Limb (tissue), 2 donors: ENCODE results near the gene MTFR1L.

ENCODE experiments used
- DNase-seq, 2 donors: peaks; one replicate each; pipeline ENCODE4 v3.0.0-alpha.2; 2016; ENCODE audit errors: extremely low spot score in 2 of 2

Gene MTFR1L

GRCh38 chr1:25807480-25808390, 12.0 kb upstream of the MTFR1L start:
- DNase-seq: no peak

DNA sequence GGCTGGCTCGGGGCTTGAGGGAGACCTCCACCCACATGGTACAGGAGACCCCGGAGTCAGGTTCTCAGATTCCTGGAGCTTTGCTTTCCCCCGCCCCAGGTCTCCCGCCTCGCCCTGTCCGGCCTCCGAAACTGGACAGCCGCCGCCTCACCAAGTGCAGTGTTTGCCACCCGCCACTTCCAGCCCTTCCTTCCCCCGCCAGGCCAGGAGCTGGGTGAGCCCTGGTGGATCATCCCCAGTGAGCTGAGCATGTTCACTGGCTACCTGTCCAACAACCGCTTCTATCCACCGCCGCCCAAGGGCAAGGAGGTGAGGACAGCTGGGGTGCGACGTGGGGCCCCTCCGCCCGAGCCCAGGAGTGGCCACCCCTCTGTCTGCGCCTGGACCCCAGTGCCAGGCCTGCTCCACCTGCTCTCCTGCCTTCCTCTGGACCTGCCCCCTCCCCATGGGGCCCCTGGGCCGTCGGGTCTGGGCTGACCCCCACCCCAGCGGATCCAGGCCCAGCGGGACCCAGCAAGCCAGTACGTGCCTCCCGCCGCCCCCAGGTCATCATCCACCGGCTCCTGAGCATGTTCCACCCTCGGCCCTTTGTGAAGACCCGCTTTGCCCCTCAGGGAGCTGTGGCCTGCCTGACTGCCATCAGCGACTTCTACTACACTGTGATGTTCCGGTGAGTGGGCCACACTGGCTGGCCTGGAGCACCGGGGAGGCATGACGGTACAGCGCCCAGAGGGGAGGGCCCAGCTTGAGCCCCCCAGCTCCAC, 11.1 kb upstream of the MTFR1L start:
- DNase-seq: no peak

GRCh38 chr1:25809283-25809926, 10.3 kb upstream of the MTFR1L start:
- DNase-seq: no peak

DNA sequence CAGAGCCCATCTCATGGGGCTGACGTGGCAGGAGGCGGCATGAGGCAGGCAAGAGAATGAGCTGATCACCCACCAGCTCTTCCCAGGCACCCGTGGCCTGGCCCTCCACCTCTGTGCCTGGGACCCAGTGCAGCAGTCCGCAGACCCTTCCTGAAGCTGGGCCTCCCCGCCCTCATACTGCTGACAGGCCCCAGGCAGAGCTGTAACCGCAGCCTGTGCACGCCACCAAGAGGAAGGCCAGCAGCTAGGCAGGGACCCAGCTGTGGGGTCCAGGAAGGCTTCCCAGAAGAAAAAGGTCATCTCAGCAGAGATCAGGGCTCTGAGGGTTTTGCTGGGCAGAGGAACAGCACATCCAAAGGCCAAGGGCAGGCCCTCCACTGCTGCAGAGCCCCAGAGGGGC, 9.8 kb upstream of the MTFR1L start:
- no peak for DNase-seq

DNA sequence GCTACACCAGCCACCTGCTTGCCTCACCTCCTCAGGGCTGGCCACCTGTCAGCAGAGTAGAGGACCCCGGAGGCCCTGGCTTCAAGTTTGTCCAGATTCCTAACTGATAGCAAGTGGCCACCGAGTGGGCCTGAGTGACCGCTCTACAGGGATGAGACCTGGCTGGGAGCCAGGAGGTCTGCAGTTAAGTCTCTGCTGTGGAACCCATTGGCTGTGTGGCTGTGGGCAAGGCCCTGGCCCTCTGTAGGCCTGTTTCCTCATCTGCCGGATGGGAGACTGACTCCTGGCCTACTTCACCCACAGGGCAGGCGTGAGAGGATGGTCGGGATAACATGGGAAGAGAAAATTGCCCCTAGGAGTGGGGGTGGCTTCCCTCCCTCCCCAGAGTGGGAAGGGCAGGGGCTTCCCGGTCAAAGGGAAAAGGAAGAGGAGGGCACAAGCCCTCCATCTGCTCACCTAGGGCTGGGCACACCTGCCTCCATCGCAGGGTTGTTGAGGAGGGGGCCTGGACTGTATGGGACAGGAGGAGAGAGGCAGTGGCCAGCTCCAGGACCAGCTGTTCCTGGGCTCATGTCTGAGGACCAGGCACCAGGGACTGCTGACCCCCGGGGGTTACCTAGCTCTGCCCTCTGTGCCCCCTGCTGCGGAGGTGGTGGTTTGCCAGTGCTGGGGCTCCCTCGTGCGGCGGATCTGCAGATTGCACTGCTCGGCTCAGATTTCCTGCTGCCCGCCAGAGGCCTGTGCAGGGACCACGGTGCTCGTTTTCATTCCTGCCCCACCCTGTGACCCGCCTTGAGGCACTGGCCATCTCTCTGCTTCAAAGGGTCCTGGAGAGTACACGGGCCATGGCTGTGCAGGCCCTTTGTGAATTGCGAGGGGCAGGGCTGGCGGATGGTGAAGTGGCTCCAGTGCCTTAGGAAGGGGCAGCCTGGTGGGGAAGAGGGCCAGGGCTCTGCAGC, 9.1 kb upstream of the MTFR1L start:
- DNase-seq: peak; percentile 36 to 87

DNA sequence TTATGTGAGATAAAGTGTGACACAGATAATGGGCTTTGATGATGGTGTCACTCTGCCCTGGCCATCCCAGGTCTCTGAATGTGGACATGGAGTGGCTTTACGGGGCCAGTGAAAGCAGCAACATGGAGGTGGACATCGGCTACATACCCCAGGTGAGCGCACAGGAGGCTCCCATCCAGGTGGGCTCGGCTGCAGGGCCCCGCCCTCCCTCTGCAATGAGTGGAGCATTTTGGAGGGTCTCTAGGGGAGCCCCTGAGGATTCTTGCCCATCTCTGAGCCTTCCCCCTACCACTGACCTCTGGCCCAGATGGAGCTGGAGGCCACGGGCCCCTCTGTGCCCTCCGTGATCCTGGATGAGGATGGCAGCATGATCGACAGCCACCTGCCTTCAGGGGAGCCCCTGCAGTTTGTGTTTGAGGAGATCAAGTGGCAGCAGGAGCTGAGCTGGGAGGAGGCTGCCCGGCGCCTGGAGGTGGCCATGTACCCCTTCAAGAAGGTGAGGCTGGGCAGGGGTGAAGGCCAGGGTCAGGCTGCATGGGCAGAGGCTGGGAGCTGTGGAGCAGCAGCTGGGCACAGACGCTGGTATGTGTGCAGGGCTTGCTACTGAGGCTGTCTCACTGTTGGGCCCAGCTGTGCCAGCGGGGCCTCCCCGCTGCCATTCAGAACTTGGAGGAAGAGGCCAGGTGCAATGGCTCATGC, 8.2 kb upstream of the MTFR1L start:
- no peak for DNase-seq

DNA sequence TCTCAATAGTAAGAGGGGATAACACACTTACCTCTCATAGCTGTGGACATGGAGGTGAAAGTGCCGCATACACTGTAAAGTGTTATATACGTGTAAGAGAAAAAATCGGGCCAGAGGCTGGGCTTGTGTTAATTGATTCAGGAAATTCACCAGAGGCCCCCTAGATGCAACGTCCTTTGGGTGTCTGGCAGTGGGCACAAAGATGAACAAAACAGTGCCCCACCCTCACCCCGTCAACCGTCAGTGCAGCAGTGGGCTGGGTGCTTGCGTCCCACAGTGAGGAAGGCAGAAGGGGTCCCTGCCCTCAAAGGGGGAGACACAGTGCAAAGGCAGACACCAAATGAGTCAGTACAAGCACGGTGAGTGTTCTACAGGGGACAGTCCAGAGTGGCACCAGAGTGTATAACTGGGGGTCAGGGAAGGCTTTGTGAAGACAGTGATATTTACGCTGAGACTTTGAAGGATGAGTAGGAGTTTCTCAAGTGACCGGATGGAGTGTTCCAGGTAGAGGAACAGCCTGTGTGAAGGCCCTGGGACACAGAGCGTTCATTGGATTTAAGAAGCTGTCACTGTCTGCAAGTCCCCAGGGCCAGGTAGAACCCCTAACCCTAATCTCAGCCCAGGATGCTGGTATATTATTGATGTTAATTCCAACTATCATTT, 6.6 kb upstream of the MTFR1L start:
- DNase-seq: no peak

- no peak for DNase-seq
Measured at GRCh38 chr1:25813734-25814471, 5.9 kb upstream of the MTFR1L start.

DNA sequence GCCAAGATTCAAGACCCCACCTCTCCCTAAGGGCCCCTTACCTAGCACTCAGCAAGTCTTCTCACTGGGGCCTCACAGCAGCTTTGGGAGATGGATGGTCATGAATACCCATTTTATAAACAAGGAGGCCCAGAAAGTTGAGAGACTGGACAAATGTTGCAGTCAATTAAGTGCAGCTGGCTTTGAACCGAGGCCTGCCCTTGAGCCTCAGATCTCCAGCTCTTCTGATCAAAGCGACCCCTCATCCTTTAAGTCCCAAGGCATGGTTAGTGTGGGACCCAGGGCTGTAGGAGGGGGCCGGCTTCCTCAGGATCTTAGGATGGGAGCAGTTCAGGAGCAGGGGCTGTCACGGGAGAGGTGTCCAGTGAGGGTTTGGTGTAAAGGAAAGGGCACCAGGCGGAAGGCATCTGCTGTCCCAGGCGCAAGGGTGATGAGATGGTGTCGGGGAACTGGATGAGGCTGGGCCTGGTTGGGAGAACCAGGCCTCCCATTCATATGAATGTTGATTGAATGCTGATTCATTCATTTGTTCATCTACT, 5.1 kb upstream of the MTFR1L start:
- DNase-seq: no peak

DNA sequence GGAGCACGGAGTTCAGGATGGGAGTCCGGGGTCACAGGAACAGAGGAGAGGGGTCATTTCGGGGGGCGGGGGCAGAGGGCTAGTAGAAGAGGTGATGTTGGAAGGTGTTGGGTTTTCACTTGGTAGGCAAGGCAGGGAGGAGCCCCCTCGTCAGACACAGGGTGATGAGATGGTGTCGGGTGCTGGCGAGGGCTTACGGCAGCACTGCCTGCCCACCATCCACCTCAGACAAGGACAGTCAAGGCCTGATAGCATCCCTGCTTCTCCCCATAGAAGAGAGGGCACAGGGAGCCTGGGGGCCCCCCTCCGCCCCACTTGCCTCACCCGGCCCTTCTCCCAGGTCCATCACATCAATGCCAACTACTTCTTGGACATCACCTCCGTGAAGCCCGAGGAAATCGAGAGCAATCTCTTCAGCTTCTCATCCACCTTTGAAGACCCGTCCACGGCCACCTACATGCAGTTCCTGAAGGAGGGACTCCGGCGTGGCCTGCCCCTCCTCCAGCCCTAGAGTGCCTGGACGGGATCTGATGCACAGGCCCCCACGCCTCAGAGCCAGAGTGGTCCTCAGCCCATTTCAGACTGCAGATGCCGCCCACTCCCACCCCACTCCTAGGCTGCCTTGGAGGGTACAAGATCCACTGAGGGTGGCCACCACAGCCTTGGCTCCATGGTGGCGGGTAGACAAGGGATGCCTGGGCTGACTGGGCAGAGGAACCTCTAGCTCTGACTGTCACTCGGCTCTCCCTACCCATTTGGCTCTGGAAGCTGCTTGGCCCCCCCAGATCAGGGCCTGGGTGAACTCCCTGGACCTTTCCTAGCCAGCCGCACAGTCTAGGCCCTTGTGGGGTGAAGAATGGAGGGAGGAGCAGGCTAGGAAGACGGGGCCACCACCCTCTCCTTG, 4.3 kb upstream of the MTFR1L start:
- DNase-seq: no peak

GRCh38 chr1:25816112-25816718, 3.5 kb upstream of the MTFR1L start:
- peak in 1 of 2 donors; percentile 34 for DNase-seq

GRCh38 chr1:25817840-25818501, 1.8 kb upstream of the MTFR1L start:
- DNase-seq: no peak

DNA sequence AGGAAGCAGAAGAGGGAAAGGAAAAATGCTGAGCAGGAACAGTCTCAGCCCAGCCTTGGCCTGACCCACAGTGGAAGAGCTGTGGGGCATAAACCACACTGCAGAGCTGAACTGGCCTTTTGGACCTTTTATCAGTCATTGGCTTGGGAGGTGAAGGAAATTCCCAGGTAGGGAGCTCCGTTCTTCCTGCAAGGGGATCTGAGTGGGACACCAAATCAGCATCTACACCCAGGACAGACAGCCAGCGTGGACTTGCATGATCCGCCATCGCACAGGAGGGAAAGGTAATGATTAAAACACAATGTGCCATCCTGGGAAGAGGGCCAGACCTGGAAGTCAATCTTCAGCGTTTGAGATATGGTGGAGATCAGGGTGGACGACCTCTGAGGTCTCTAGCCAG, 1.2 kb upstream of the MTFR1L start:
- DNase-seq: no peak

DNA sequence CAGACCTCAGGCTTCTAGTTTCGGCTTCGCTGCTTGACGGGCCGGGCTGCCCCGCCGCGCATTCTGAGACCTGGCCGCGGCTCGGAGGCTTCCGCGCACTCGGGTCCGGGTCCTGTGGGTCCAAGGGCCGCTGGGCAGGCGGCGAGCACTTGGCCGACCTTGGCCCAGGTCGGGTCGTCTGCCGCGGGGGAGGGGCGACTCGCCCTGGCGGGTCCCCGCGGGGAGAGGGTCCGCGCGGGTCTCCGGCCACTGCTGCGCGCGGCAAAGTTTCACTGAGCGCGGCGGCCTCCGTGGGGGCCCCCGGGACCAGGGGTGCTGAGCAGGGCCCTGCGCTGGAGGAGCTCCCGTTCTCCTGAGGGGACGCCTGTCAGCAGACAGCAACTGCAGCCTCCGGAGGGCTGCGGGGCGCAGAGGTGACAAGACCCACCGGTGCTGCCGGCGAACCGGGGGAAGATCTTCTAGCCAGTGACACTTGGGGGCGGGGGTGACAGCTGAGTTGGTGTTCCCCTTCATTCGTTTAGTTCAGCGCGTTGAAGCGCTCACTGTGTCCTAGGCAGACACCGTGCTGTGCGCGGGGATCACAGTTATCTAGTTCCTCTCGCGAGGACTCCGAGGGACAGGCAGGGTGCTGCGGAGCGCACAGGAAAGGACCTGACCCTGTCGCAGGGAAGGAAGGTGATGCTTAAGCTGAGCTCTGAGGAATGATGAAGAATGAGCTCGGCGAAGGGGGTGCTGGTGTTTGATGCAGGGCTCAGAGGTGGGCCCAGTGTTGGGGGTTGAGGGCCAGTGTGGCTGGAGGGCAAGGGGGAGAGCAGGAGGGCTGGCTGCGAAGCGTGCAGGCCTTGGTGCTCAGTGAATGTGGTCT, 725 bp downstream of the MTFR1L start:
- DNase-seq: no peak

GRCh38 chr1:25821112-25821476, 1.3 kb downstream of the MTFR1L start:
- DNase-seq: no peak

DNA sequence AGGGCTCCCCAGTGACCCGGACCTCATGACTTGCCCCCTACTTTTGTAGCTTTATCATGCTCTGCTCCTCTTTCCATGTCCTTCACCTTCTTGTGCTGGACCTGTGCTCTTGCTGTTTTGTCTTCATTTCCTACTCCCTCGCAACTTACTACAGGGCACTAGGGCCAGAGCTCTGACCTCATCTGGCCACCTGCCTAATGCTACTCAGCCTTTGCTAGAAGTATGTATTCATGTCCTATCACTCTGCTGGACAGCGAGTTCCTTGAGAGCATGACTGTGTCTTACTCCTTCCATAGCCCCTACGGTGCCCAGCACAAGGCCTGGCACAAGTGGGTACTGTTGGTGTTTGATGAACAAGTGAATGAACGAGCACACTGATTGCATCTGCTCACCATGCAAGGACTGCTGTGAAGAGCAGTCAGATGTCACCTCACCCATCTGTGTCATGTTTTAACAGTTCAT, 1.9 kb downstream of the MTFR1L start:
- no peak for DNase-seq
